HG02943 (cell line): ENCODE results near the gene MSRB2.
"Not testable (repeated sequence)": the region's sequence is repeated elsewhere in the genome, so short reads cannot be mapped to it uniquely, and the experiment has no call there.

Experiments used
- ATAC-seq: cut with Tn5 transposase; IDR thresholded peaks from one replicate; pipeline ENCODE4 v1.9.1; 2021; ENCODE audit warnings: mild to moderate bottlenecking, low read depth, moderate library complexity; ENCODE audit not compliant: unreplicated experiment

Gene MSRB2

GRCh38 chr10:23069019-23069815 lies 26.2 kb upstream of the MSRB2 start:
- no peak for ATAC-seq

- ATAC-seq = not testable (repeated sequence)
Measured at GRCh38 chr10:23070092-23070912, 25.1 kb upstream of the MSRB2 start.

GRCh38 chr10:23070913-23071218 lies 24.5 kb upstream of the MSRB2 start:
- ATAC-seq = no peak

GRCh38 chr10:23072593-23072992 lies 22.8 kb upstream of the MSRB2 start:
- ATAC-seq = not testable (repeated sequence)

GRCh38 chr10:23073527-23073926 lies 21.9 kb upstream of the MSRB2 start:
- ATAC-seq = no peak

GRCh38 chr10:23075672-23076071 lies 19.7 kb upstream of the MSRB2 start:
- no peak for ATAC-seq

GRCh38 chr10:23078114-23078513 lies 17.3 kb upstream of the MSRB2 start:
- no peak for ATAC-seq

- no peak for ATAC-seq
Measured at GRCh38 chr10:23079700-23080099, 15.7 kb upstream of the MSRB2 start.

- no peak for ATAC-seq
Measured at GRCh38 chr10:23080262-23080661, 15.1 kb upstream of the MSRB2 start.

GRCh38 chr10:23081221-23081750 lies 14.1 kb upstream of the MSRB2 start:
- no peak for ATAC-seq

- no peak for ATAC-seq
Measured at GRCh38 chr10:23081891-23082290, 13.5 kb upstream of the MSRB2 start.

GRCh38 chr10:23088609-23089008 lies 6.8 kb upstream of the MSRB2 start:
- no peak for ATAC-seq

GRCh38 chr10:23094786-23095403 lies 484 bp upstream of the MSRB2 start:
- no peak for ATAC-seq

GRCh38 chr10:23095966-23096801 lies 805 bp downstream of the MSRB2 start:
- peak; percentile 49 for ATAC-seq

- no peak for ATAC-seq
Measured at GRCh38 chr10:23096802-23097549, 1.6 kb downstream of the MSRB2 start.

GRCh38 chr10:23099079-23099478 lies 3.7 kb downstream of the MSRB2 start:
- ATAC-seq = no peak

- no peak for ATAC-seq
Measured at GRCh38 chr10:23099816-23100215, 4.4 kb downstream of the MSRB2 start.

- ATAC-seq = no peak
Measured at GRCh38 chr10:23100331-23101030, 5.1 kb downstream of the MSRB2 start.
